Neural progenitor cell (in vitro differentiated cells): ENCODE measurements around the gene VPS4B.

Experiments used
- EZH2 ChIP-seq: fragments of 200-600 bp; sonication (generic); IDR thresholded peaks from 2 replicates; pipeline ENCODE4 v1.6.1; 2017; ENCODE audit warnings: antibody characterized with exemption, mild to moderate bottlenecking, moderate library complexity
- TF ChIP-seq, protein P1 (sequence below): fragments of 200-600 bp; sonication (generic); IDR thresholded peaks from 2 replicates; pipeline ENCODE4 v1.5.1; 2017; ENCODE audit warnings: antibody characterized with exemption, mild to moderate bottlenecking

DNA sequence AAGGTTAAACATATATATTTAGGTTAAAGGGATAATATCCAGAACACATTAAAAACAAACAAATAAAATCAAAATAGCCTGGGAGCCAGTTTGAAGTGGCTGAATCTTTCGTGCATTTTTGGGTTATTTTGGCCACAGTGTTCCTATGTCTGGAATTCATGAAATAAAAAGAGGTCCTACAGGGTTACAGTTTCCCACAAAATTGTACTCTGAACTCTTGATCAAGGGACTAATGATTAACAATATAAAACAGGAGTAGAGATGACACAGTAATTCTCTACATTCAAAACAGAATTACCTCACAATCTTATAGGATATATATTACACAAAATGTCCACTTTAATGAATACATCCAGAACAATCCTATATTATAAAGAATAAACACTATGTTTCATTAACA lies 24.9 kb downstream of the VPS4B start:
- TF ChIP-seq, protein P1, sequence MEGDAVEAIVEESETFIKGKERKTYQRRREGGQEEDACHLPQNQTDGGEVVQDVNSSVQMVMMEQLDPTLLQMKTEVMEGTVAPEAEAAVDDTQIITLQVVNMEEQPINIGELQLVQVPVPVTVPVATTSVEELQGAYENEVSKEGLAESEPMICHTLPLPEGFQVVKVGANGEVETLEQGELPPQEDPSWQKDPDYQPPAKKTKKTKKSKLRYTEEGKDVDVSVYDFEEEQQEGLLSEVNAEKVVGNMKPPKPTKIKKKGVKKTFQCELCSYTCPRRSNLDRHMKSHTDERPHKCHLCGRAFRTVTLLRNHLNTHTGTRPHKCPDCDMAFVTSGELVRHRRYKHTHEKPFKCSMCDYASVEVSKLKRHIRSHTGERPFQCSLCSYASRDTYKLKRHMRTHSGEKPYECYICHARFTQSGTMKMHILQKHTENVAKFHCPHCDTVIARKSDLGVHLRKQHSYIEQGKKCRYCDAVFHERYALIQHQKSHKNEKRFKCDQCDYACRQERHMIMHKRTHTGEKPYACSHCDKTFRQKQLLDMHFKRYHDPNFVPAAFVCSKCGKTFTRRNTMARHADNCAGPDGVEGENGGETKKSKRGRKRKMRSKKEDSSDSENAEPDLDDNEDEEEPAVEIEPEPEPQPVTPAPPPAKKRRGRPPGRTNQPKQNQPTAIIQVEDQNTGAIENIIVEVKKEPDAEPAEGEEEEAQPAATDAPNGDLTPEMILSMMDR: no peak
- TF ChIP-seq EZH2: no peak
